ENCODE measurements around the gene OXGR1.

Gene OXGR1

DNA sequence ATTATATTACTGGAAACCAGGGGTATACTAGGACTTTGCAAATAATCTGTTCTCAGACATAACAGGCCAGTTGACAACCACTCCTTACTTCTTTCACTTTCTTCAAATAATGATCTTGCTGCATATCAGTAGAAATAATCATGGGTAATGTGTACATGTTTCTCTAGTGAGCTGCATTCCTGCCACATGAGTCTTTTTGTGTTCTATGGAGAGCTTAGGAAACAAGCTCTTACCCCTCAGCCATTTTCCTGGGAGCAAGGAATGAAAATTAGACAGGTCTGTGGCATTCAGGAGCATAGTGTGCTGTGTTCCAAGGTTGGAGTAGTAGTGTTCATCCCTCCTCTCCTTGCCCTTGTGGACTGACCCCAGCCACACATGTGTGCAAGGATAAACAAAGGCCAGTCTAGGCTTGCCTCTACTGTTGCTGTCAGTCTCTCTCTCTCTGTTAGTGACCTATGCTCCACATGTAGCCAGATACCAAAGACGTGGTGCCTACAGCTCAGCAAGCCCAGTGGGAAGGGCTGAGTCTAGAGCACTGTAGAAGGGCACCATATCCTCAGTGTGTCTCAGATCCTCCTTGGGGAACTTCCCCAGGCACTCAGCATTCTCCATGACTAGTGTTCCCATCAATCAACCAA lies 11.5 kb upstream of the OXGR1 start:
- no peak for DNase-seq
- H3K27ac ChIP-seq (ENCODE audit: insufficient read depth, low read length, poor library complexity, severe bottlenecking), result no peak overlapping the region
- no peak overlapping the region for H3K4me3 ChIP-seq (ENCODE audit: insufficient read depth, low read depth, low read length, poor library complexity, severe bottlenecking)
- H3K36me3 ChIP-seq (ENCODE audit: control insufficient read depth, insufficient read depth, low read length), result no peaks in the 10 kb centered on the region
- H3K4me1 ChIP-seq (ENCODE audit: control insufficient read depth, insufficient read depth, low read length, poor library complexity, severe bottlenecking), result no peaks in the 10 kb centered on the region
- H3K9me3 ChIP-seq (ENCODE audit: control insufficient read depth, low read length), result no peaks in the 10 kb centered on the region
- H3K27me3 ChIP-seq (replicated peaks; ENCODE audit: control insufficient read depth, insufficient read depth, low read length, poor library complexity, severe bottlenecking), result no peaks in the 10 kb centered on the region

DNA sequence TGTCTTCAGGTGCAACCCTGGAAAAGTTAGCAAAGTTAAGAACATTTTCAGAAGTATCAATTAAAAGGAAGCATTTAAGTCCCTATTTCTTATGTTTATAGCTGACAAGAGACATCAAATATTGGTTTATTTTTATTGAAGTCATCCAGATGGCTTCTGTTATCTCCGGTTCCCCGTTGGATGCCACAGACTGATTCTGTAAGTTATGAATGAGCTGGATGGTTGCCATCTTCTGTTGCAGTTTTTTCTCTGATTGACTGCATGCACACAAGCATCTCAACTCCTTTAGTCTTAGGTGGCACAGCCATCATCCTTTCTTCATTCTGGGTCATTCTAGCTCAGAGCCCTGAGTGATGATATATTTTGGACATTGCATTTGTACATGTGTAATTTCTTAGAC lies 10.6 kb upstream of the OXGR1 start:
- H3K4me1 ChIP-seq (ENCODE audit: control insufficient read depth, insufficient read depth, low read length, poor library complexity, severe bottlenecking), result no peaks in the 10 kb centered on the region
- no peak overlapping the region for H3K27ac ChIP-seq (ENCODE audit: insufficient read depth, low read length, poor library complexity, severe bottlenecking)
- DNase-seq, result no peak
- H3K9me3 ChIP-seq (ENCODE audit: control insufficient read depth, low read length), result no peaks in the 10 kb centered on the region
- no peak overlapping the region for H3K4me3 ChIP-seq (ENCODE audit: insufficient read depth, low read depth, low read length, poor library complexity, severe bottlenecking)
- H3K27me3 ChIP-seq (replicated peaks; ENCODE audit: control insufficient read depth, insufficient read depth, low read length, poor library complexity, severe bottlenecking), result no peaks in the 10 kb centered on the region
- H3K36me3 ChIP-seq (ENCODE audit: control insufficient read depth, insufficient read depth, low read length), result no peaks in the 10 kb centered on the region

- no peaks in the 10 kb centered on the region for H3K4me1 ChIP-seq (ENCODE audit: control insufficient read depth, insufficient read depth, low read length, poor library complexity, severe bottlenecking)
- no peaks in the 10 kb centered on the region for H3K9me3 ChIP-seq (ENCODE audit: control insufficient read depth, low read length)
- H3K4me3 ChIP-seq (ENCODE audit: insufficient read depth, low read depth, low read length, poor library complexity, severe bottlenecking), result no peak overlapping the region
- no peaks in the 10 kb centered on the region for H3K36me3 ChIP-seq (ENCODE audit: control insufficient read depth, insufficient read depth, low read length)
- no peaks in the 10 kb centered on the region for H3K27me3 ChIP-seq (replicated peaks; ENCODE audit: control insufficient read depth, insufficient read depth, low read length, poor library complexity, severe bottlenecking)
- no peak for DNase-seq
- no peak overlapping the region for H3K27ac ChIP-seq (ENCODE audit: insufficient read depth, low read length, poor library complexity, severe bottlenecking)
These were observed 10.0 kb upstream of the OXGR1 start for GRCh38 chr13:97004096-97004876.

- no peaks in the 10 kb centered on the region for H3K27me3 ChIP-seq (replicated peaks; ENCODE audit: control insufficient read depth, insufficient read depth, low read length, poor library complexity, severe bottlenecking)
- H3K27ac ChIP-seq (ENCODE audit: insufficient read depth, low read length, poor library complexity, severe bottlenecking), result no peak overlapping the region
- H3K36me3 ChIP-seq (ENCODE audit: control insufficient read depth, insufficient read depth, low read length), result no peaks in the 10 kb centered on the region
- DNase-seq, result no peak
- H3K4me3 ChIP-seq (ENCODE audit: insufficient read depth, low read depth, low read length, poor library complexity, severe bottlenecking), result no peak overlapping the region
- H3K9me3 ChIP-seq (ENCODE audit: control insufficient read depth, low read length), result no peaks in the 10 kb centered on the region
- no peaks in the 10 kb centered on the region for H3K4me1 ChIP-seq (ENCODE audit: control insufficient read depth, insufficient read depth, low read length, poor library complexity, severe bottlenecking)
These were observed 8.8 kb upstream of the OXGR1 start for GRCh38 chr13:97003071-97003470.

DNA sequence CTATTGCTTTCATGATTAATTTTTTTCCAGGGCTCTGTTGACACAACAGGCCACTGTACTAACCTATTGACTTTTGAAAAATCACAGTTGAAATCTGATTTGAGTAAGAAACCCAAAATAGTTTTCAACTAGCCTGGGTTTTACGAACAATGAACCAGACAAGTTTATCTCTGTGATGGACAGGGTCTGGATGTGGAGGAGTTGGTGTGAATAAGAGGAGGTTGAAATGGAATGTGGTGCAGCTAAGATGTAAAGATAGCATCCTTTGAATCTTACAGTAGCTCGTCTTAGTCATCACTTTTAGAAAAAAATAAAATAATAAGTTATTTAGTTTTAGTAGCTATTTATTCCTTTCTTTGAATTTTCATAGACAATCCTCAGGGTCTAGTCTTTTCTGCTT lies 8.3 kb upstream of the OXGR1 start:
- no peak for DNase-seq
- H3K36me3 ChIP-seq (ENCODE audit: control insufficient read depth, insufficient read depth, low read length), result no peaks in the 10 kb centered on the region
- H3K9me3 ChIP-seq (ENCODE audit: control insufficient read depth, low read length), result no peaks in the 10 kb centered on the region
- no peak overlapping the region for H3K27ac ChIP-seq (ENCODE audit: insufficient read depth, low read length, poor library complexity, severe bottlenecking)
- no peaks in the 10 kb centered on the region for H3K27me3 ChIP-seq (replicated peaks; ENCODE audit: control insufficient read depth, insufficient read depth, low read length, poor library complexity, severe bottlenecking)
- no peaks in the 10 kb centered on the region for H3K4me1 ChIP-seq (ENCODE audit: control insufficient read depth, insufficient read depth, low read length, poor library complexity, severe bottlenecking)
- no peak overlapping the region for H3K4me3 ChIP-seq (ENCODE audit: insufficient read depth, low read depth, low read length, poor library complexity, severe bottlenecking)

DNA sequence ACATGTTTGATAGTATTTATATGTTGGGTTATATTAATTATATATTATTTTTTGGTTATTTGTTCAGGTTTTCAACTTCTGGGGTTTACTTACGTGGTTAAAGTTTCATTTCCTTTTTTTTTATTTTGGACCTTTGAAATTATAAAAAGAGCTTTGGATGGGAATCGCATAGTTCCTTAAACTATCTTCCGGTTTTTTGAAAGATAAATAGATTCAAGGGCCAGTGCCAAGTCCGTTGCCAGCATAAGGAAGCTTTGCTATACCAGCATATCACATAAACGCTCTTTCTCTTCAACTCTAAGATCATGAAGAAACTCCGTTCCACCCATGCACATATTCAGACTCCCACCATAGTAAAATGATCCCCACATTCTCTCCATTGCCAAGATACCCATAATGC lies 7.4 kb upstream of the OXGR1 start:
- no peak for DNase-seq
- H3K4me1 ChIP-seq (ENCODE audit: control insufficient read depth, insufficient read depth, low read length, poor library complexity, severe bottlenecking), result no peaks in the 10 kb centered on the region
- H3K27me3 ChIP-seq (replicated peaks; ENCODE audit: control insufficient read depth, insufficient read depth, low read length, poor library complexity, severe bottlenecking), result no peaks in the 10 kb centered on the region
- no peaks in the 10 kb centered on the region for H3K9me3 ChIP-seq (ENCODE audit: control insufficient read depth, low read length)
- no peaks in the 10 kb centered on the region for H3K36me3 ChIP-seq (ENCODE audit: control insufficient read depth, insufficient read depth, low read length)
- no peak overlapping the region for H3K27ac ChIP-seq (ENCODE audit: insufficient read depth, low read length, poor library complexity, severe bottlenecking)
- H3K4me3 ChIP-seq (ENCODE audit: insufficient read depth, low read depth, low read length, poor library complexity, severe bottlenecking), result no peak overlapping the region

- Histone ChIP-seq H3K4me1 (ENCODE audit: control insufficient read depth, insufficient read depth, low read length, poor library complexity, severe bottlenecking) (no peaks in the 10 kb centered on the region), H3K4me3 (ENCODE audit: insufficient read depth, low read depth, low read length, poor library complexity, severe bottlenecking) (no peak overlapping the region), H3K27ac (ENCODE audit: insufficient read depth, low read length, poor library complexity, severe bottlenecking) (no peak overlapping the region), H3K9me3 (ENCODE audit: control insufficient read depth, low read length) (no peaks in the 10 kb centered on the region), H3K36me3 (ENCODE audit: control insufficient read depth, insufficient read depth, low read length) (no peaks in the 10 kb centered on the region), H3K27me3 (replicated peaks; ENCODE audit: control insufficient read depth, insufficient read depth, low read length, poor library complexity, severe bottlenecking) (no peaks in the 10 kb centered on the region)
- DNase-seq, result no peak
These were observed 6.1 kb upstream of the OXGR1 start for GRCh38 chr13:97000295-97000925.

DNA sequence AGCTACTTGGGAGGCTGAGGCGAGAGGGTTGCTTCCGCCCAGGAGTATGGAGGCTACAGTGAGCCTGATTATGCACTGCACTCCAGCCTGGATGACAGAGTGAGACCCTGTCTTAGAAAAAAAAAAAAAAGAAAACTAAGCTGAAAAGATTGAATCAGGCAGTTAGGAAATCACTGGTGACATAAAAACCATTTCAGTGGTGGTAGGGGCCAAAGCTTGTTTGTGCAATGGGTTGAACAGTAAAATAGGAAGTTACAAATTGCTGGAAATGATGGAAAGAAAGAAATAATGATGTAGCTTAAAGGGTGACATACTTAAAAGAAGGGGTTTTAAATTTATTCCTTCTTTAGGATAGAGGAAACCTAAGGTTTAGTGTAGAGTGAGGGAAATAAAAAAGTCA lies 4.8 kb upstream of the OXGR1 start:
- Histone ChIP-seq H3K36me3 (ENCODE audit: control insufficient read depth, insufficient read depth, low read length) (no peaks in the 10 kb centered on the region), H3K27ac (ENCODE audit: insufficient read depth, low read length, poor library complexity, severe bottlenecking) (no peak overlapping the region), H3K4me1 (ENCODE audit: control insufficient read depth, insufficient read depth, low read length, poor library complexity, severe bottlenecking) (no peaks in the 10 kb centered on the region), H3K4me3 (ENCODE audit: insufficient read depth, low read depth, low read length, poor library complexity, severe bottlenecking) (no peak overlapping the region), H3K9me3 (ENCODE audit: control insufficient read depth, low read length) (no peaks in the 10 kb centered on the region), H3K27me3 (replicated peaks; ENCODE audit: control insufficient read depth, insufficient read depth, low read length, poor library complexity, severe bottlenecking) (peaks cover 3% of the 10 kb centered on the region)
- DNase-seq, result no peak

GRCh38 chr13:96998051-96998450 lies 3.8 kb upstream of the OXGR1 start:
- Histone ChIP-seq H3K36me3 (ENCODE audit: control insufficient read depth, insufficient read depth, low read length) (no peaks in the 10 kb centered on the region), H3K4me1 (ENCODE audit: control insufficient read depth, insufficient read depth, low read length, poor library complexity, severe bottlenecking) (no peaks in the 10 kb centered on the region), H3K27ac (ENCODE audit: insufficient read depth, low read length, poor library complexity, severe bottlenecking) (no peak overlapping the region), H3K27me3 (replicated peaks; ENCODE audit: control insufficient read depth, insufficient read depth, low read length, poor library complexity, severe bottlenecking) (peaks cover 3% of the 10 kb centered on the region), H3K9me3 (ENCODE audit: control insufficient read depth, low read length) (no peaks in the 10 kb centered on the region), H3K4me3 (ENCODE audit: insufficient read depth, low read depth, low read length, poor library complexity, severe bottlenecking) (no peak overlapping the region)
- no peak for DNase-seq

GRCh38 chr13:96996886-96997285 lies 2.6 kb upstream of the OXGR1 start:
- Histone ChIP-seq H3K36me3 (ENCODE audit: control insufficient read depth, insufficient read depth, low read length) (no peaks in the 10 kb centered on the region), H3K9me3 (ENCODE audit: control insufficient read depth, low read length) (no peaks in the 10 kb centered on the region), H3K4me3 (ENCODE audit: insufficient read depth, low read depth, low read length, poor library complexity, severe bottlenecking) (no peak overlapping the region), H3K4me1 (ENCODE audit: control insufficient read depth, insufficient read depth, low read length, poor library complexity, severe bottlenecking) (no peaks in the 10 kb centered on the region), H3K27ac (ENCODE audit: insufficient read depth, low read length, poor library complexity, severe bottlenecking) (no peak overlapping the region), H3K27me3 (replicated peaks; ENCODE audit: control insufficient read depth, insufficient read depth, low read length, poor library complexity, severe bottlenecking) (peaks cover 3% of the 10 kb centered on the region)
- no peak for DNase-seq
